8988T (cell line): Measurements from ENCODE around the gene AMOTL2.

Source experiments
- DNase-seq: peaks from one replicate; pipeline ENCODE4 v3.0.0; 2011

AMOTL2 gene

GRCh38 chr3:134312873-134313846, 61.1 kb downstream of the AMOTL2 start:
- peak; percentile 77 for DNase-seq

DNA sequence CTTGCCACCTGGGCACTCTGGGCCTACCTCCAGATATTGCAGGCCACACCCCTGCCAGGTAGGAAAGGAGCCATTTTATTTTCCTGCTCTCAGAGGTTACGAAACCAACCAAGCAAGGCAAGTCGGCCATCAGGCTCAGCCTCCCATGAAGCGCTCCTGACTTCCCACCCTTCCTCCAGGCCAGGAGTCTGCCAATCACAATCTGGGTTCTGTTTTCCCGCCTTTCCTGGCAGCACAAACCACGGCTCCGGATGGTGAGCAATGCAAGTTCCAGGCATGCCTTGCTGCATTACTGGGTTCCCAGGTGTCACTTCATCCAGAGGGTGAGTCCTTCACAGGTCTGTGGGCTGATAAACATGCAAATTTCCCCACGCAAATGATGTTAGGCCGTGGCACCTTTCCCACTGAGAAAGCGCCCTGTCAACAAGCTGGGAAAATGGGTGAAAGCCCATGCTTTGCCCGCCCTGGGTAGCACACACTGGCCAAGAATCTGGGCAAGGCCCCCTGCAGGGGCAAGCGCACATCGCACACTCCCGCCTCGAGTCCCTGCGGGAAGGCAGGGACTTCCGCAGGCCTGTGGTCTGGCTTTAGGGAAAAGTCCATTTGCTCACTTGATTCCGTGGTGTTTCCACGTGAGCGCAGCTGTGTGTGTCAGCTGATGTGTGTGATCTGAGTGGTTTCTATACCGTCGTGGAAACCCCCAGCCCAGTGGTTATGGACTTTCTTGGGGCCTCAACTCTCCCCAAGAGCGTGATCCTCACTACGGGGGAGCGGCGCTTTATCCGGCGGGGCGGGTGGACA, 62.0 kb downstream of the AMOTL2 start:
- peak; percentile 69 for DNase-seq

DNA sequence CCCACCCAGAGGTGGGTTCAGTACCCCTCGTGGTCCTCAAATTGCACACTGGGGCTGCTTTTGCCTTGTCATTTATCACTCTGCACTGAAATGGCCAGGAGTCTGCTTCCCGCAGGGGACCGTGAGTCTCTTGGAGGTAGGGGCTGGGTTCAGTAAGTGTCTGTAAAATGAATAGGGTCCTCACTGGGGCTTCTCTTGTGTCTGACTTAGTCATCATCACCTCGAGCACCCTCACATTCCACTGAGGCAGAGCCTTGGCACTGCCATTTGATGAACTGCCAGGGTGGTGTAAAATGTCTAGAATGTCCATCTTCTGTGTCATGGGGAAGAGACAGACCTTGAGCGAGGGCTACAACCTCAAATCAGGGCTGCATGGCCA, 62.6 kb downstream of the AMOTL2 start:
- DNase-seq: no peak

DNA sequence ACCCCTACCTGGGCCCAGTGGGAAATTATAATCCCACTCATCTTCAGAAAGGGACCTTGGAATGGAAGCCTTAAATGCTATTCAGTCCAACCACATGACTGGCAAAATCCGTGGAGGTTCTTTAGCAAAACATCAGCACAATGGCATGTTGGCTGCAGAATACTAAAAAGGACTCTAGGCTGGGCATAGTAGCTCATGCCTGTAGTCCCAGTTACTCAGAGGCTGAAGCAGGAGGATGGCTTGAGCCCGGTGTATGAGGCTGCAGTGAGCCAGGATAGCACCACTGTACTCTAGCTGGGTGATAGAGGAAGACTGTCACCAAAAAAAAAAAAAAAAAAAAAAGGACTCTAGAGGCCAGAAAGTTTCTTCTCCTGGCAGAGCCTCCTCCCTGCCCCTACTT, 63.0 kb downstream of the AMOTL2 start:
- DNase-seq: no peak

- DNase-seq: no peak
These were observed 64.1 kb downstream of the AMOTL2 start for GRCh38 chr3:134309987-134310700.

DNA sequence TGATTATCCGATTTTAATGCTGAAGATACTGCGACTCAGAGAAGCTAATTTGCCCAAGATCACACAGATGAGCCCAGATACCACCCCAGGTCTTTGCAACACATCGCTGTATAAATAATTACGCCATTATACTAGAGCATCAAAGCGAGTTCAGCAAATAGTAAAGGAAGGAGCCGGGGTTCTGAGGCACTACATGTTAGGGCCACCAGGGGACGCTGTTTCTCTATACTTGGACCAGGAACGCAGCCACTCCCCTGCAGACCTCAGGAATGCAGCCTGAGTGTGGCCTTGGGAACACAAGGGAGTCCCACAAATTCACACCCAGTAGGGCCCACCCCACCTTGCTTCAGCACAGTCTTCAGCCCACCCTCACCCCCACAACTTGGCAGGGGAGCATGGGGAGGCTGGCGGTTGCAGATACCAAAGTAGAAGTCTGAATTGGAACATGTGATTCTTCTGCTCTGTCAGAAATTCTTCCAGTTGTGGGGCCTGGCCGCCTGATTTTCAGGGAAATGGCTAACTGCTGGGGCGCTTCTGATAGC, 65.8 kb downstream of the AMOTL2 start:
- DNase-seq: no peak

DNA sequence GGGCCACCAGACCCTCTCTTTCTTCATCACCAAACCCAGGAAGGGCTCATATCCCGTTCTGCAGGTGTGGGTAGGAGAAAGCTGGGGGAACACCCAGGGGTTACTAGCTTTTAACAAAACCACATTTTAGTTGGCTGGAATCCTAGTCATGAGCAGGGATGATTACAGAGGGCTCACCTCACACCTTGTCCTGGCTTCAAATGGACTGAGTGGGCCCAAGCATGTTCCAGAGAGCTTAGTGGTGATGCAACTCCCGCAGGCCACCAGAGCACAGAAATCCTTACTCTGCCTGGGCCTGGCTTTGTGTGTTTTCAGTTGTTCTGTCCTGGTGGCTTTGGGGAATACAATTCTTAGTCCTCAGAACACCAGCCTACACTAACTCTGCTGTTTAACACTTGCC, 66.8 kb downstream of the AMOTL2 start:
- DNase-seq: no peak

- DNase-seq: no peak
These were observed 67.9 kb downstream of the AMOTL2 start for GRCh38 chr3:134306320-134306719.
